ENCODE data around the gene SLIT3.

DNA sequence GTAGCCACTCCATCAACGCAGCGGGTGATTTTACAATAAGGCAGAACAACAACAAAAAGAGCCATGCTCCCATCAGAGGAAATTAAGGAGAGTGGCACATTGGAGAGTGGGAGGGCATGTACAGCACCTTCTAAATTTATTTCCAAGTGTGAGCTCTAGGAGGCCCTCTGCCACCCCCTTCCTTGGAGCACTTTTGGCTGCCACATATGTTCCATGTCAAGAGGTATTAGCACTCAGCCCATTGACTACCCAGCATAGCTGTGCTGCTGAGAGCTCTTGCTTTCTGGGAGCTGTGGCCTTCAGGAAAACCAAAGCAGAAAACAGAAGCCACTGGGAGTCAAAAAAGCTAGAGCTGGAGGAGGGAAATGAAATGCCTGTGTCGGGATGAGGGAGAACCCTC lies 521.6 kb downstream of the SLIT3 start:
- TF ChIP-seq, protein P1, sequence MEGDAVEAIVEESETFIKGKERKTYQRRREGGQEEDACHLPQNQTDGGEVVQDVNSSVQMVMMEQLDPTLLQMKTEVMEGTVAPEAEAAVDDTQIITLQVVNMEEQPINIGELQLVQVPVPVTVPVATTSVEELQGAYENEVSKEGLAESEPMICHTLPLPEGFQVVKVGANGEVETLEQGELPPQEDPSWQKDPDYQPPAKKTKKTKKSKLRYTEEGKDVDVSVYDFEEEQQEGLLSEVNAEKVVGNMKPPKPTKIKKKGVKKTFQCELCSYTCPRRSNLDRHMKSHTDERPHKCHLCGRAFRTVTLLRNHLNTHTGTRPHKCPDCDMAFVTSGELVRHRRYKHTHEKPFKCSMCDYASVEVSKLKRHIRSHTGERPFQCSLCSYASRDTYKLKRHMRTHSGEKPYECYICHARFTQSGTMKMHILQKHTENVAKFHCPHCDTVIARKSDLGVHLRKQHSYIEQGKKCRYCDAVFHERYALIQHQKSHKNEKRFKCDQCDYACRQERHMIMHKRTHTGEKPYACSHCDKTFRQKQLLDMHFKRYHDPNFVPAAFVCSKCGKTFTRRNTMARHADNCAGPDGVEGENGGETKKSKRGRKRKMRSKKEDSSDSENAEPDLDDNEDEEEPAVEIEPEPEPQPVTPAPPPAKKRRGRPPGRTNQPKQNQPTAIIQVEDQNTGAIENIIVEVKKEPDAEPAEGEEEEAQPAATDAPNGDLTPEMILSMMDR (IDR thresholded peaks at IDR 0.05) = no peak
- TF ChIP-seq POLR2A (IDR thresholded peaks at IDR 0.05) = no peak
